Measurements from ENCODE around the gene NELL2.

DNA sequence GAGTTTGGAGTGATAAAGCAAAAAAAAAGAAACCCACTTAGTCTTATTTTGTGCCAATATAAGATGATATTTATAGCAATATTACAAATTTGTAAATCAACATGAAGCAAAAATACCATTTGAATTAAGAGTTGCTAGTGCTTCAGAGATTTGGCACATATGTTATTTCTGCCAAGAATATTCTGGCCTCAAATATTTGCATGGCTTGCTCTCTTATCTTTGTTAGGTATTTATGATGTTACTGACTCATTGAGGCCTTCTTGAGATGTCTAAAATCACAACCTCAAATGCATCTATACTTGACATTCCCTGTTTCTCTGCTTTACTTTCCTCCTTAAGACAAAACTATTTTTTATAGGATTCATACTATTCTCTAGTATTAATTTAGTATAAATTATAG lies 301.5 kb downstream of the NELL2 start:
- TF ChIP-seq POLR2AphosphoS5 (IDR thresholded peaks at IDR 0.05; ENCODE audit: low read depth, low read length) = no peak
- no peak for TF ChIP-seq TAF1 (IDR thresholded peaks at IDR 0.05; ENCODE audit: borderline replicate concordance, insufficient read depth, low read length)
- TF ChIP-seq, protein P1, sequence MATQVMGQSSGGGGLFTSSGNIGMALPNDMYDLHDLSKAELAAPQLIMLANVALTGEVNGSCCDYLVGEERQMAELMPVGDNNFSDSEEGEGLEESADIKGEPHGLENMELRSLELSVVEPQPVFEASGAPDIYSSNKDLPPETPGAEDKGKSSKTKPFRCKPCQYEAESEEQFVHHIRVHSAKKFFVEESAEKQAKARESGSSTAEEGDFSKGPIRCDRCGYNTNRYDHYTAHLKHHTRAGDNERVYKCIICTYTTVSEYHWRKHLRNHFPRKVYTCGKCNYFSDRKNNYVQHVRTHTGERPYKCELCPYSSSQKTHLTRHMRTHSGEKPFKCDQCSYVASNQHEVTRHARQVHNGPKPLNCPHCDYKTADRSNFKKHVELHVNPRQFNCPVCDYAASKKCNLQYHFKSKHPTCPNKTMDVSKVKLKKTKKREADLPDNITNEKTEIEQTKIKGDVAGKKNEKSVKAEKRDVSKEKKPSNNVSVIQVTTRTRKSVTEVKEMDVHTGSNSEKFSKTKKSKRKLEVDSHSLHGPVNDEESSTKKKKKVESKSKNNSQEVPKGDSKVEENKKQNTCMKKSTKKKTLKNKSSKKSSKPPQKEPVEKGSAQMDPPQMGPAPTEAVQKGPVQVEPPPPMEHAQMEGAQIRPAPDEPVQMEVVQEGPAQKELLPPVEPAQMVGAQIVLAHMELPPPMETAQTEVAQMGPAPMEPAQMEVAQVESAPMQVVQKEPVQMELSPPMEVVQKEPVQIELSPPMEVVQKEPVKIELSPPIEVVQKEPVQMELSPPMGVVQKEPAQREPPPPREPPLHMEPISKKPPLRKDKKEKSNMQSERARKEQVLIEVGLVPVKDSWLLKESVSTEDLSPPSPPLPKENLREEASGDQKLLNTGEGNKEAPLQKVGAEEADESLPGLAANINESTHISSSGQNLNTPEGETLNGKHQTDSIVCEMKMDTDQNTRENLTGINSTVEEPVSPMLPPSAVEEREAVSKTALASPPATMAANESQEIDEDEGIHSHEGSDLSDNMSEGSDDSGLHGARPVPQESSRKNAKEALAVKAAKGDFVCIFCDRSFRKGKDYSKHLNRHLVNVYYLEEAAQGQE (IDR thresholded peaks at IDR 0.05; ENCODE audit: insufficient read depth in 1 of 2, low read depth in 2 of 2, low read length in 2 of 2) = no peak
- TF ChIP-seq SIN3A (IDR thresholded peaks at IDR 0.05; ENCODE audit: borderline replicate concordance, insufficient read depth, low read length) = no peak
- TF ChIP-seq FOXP2 (optimal IDR thresholded peaks at IDR 0.05; ENCODE audit: borderline replicate concordance, extremely low read depth, extremely low read length, insufficient read depth) = no peak

Data from PFSK-1 (cell line).